H9 (cell line): Measurements from ENCODE around the gene ANO10. TPM values are rescaled to one million over a fixed set of nuclear protein-coding genes. Genes with fewer than 3 reads are reported as not detected.

Experiments
- DNase-seq: peaks from one replicate; pipeline ENCODE4 v3.0.0-alpha.2; 2017
- H2AFZ ChIP-seq: one replicate; pipeline ENCODE4 v1.6.1; 2013; ENCODE audit warnings: mild to moderate bottlenecking, low read length, control low read depth, moderate library complexity
- H2AK5ac ChIP-seq: 2 replicates; pipeline ENCODE4 v1.6.1; 2013; ENCODE audit warnings: low read length, control low read depth, mixed read lengths; ENCODE audit not compliant: insufficient read length
- H2BK120ac ChIP-seq: one replicate; pipeline ENCODE4 v1.6.1; 2013; ENCODE audit warnings: low read depth, mild to moderate bottlenecking, low read length, control low read depth, inconsistent platforms; ENCODE audit not compliant: poor library complexity, severe bottlenecking
- H2BK12ac ChIP-seq: 2 replicates; pipeline ENCODE4 v1.6.1; 2013; ENCODE audit warnings: low read length, control low read depth, mixed read lengths, low read depth; ENCODE audit not compliant: insufficient read length
- H2BK15ac ChIP-seq: 2 replicates; pipeline ENCODE4 v1.6.1; 2013; ENCODE audit warnings: low read depth, low read length, control low read depth
- H2BK20ac ChIP-seq: one replicate; pipeline ENCODE4 v1.6.1; 2013; ENCODE audit warnings: low read depth, mild to moderate bottlenecking, low read length, control low read depth, inconsistent platforms; ENCODE audit not compliant: poor library complexity, severe bottlenecking
- H2BK5ac ChIP-seq: 2 replicates; pipeline ENCODE4 v1.6.1; 2013; ENCODE audit warnings: low read length, control low read depth, mixed read lengths; ENCODE audit not compliant: insufficient read length
- H3K14ac ChIP-seq: 2 replicates; pipeline ENCODE4 v1.6.1; 2013; ENCODE audit warnings: low read length, control low read depth; ENCODE audit not compliant: insufficient read depth
- H3K18ac ChIP-seq: 2 replicates; pipeline ENCODE4 v1.6.1; 2013; ENCODE audit warnings: low read depth, mild to moderate bottlenecking, mixed read lengths, low read length, control low read depth; ENCODE audit not compliant: insufficient read length
- H3K23ac ChIP-seq: 2 replicates; pipeline ENCODE4 v1.6.1; 2013; ENCODE audit warnings: low read length, control low read depth, mixed read lengths, low read depth; ENCODE audit not compliant: insufficient read length
- H3K23me2 ChIP-seq: 2 replicates; pipeline ENCODE4 v1.6.1; 2013; ENCODE audit warnings: low read depth, mild to moderate bottlenecking, mixed read lengths, low read length, control low read depth; ENCODE audit not compliant: insufficient read length, poor library complexity, severe bottlenecking
- H3K27ac ChIP-seq: 2 replicates; pipeline ENCODE4 v1.5.1; 2013; ENCODE audit warnings: low read length, control low read depth, mixed read lengths, low read depth; ENCODE audit not compliant: insufficient read length
- H3K27me3 ChIP-seq: 2 replicates; pipeline ENCODE4 v1.6.1; 2013; ENCODE audit warnings: low read length, control low read depth, inconsistent platforms; ENCODE audit not compliant: insufficient read depth
- H3K4ac ChIP-seq: 2 replicates; pipeline ENCODE4 v1.6.1; 2013; ENCODE audit warnings: low read depth, mild to moderate bottlenecking, control low read depth, inconsistent platforms, low read length, moderate library complexity
- H3K4me1 ChIP-seq: 2 replicates; pipeline ENCODE4 v1.6.1; 2013; ENCODE audit warnings: low read length, control low read depth, inconsistent platforms; ENCODE audit not compliant: insufficient read depth
- H3K4me2 ChIP-seq: 2 replicates; pipeline ENCODE4 v1.6.1; 2013; ENCODE audit warnings: low read length, control low read depth, mixed read lengths; ENCODE audit not compliant: insufficient read length, insufficient read depth
- H3K56ac ChIP-seq: 2 replicates; pipeline ENCODE4 v1.6.1; 2013; ENCODE audit warnings: low read depth, mild to moderate bottlenecking, mixed read lengths, low read length, control low read depth; ENCODE audit not compliant: insufficient read length
- H3K79me1 ChIP-seq: 2 replicates; pipeline ENCODE4 v1.6.1; 2013; ENCODE audit warnings: low read depth, mild to moderate bottlenecking, moderate library complexity, low read length, control low read depth, inconsistent platforms; ENCODE audit not compliant: insufficient read depth, poor library complexity, severe bottlenecking
- H3K79me2 ChIP-seq: 2 replicates; pipeline ENCODE4 v1.6.1; 2013; ENCODE audit warnings: low read length, control low read depth, inconsistent platforms; ENCODE audit not compliant: insufficient read depth
- H3K9ac ChIP-seq: 2 replicates; pipeline ENCODE4 v1.6.1; 2013; ENCODE audit warnings: low read length, control low read depth, mixed read lengths; ENCODE audit not compliant: insufficient read length; ENCODE audit errors: extremely low read depth
- H3K9me3 ChIP-seq: one replicate; pipeline ENCODE4 v1.6.1; 2013; ENCODE audit warnings: low read depth, low read length, inconsistent platforms; ENCODE audit not compliant: control insufficient read depth
- H3T11ph ChIP-seq: one replicate; pipeline ENCODE4 v1.6.1; 2013; ENCODE audit warnings: mild to moderate bottlenecking, low read length, control low read depth, inconsistent platforms
- H4K20me1 ChIP-seq: one replicate; pipeline ENCODE4 v1.6.1; 2013; ENCODE audit not compliant: control insufficient read depth, insufficient read length, insufficient read depth
- H4K5ac ChIP-seq: 2 replicates; pipeline ENCODE4 v1.6.1; 2013; ENCODE audit warnings: low read depth, mild to moderate bottlenecking, mixed read lengths, low read length, control low read depth; ENCODE audit not compliant: insufficient read length
- H4K8ac ChIP-seq: replicated peaks from 2 replicates; pipeline ENCODE4 v1.6.1; 2013; ENCODE audit warnings: low read length, control low read depth, mixed read lengths, low read depth; ENCODE audit not compliant: insufficient read length
- H4K91ac ChIP-seq: 2 replicates; pipeline ENCODE4 v1.6.1; 2013; ENCODE audit warnings: low read depth, mild to moderate bottlenecking, moderate library complexity, mixed read lengths, low read length, control low read depth; ENCODE audit not compliant: insufficient read length
- H3K27ac Mint-ChIP-seq, 3 experiments: 2 replicates in 2 of 3; 3 replicates in 1 of 3; pipeline ENCODE4 v1.8.0; 2020 to 2021; ENCODE audit warnings: mixed read lengths in 3 of 3, mild to moderate bottlenecking in 1 of 3, moderate library complexity in 1 of 3
- H3K27me3 Mint-ChIP-seq: 2 replicates; pipeline ENCODE4 v1.8.0; 2021; ENCODE audit warnings: low read depth, mild to moderate bottlenecking, moderate library complexity, mixed read lengths
- H3K36me3 Mint-ChIP-seq, 3 experiments: 2 replicates in 2 of 3; 3 replicates in 1 of 3; pipeline ENCODE4 v1.8.0; 2020 to 2021; ENCODE audit warnings: low read depth in 3 of 3, mixed read lengths in 3 of 3; ENCODE audit not compliant: insufficient read depth in 1 of 3
- H3K4me1 Mint-ChIP-seq, 2 experiments: 2 replicates each; pipeline ENCODE4 v1.8.0; 2020; ENCODE audit warnings: mixed read lengths in 2 of 2
- H3K4me3 Mint-ChIP-seq, 2 experiments: 2 replicates in 1 of 2; 3 replicates in 1 of 2; pipeline ENCODE4 v1.8.0; 2020 to 2021; ENCODE audit warnings: mild to moderate bottlenecking in 2 of 2, mixed read lengths in 2 of 2, moderate library complexity in 1 of 2
- H3K9me3 Mint-ChIP-seq, 2 experiments: 2 replicates in 1 of 2; 3 replicates in 1 of 2; pipeline ENCODE4 v1.8.0; 2020; ENCODE audit warnings: mild to moderate bottlenecking in 2 of 2, mixed read lengths in 2 of 2, moderate library complexity in 1 of 2
- CTCF ChIP-seq: fragments of 200-600 bp; sonication (generic); conservative IDR thresholded peaks from 3 replicates; pipeline ENCODE4 v1.8.0; 2021; ENCODE audit warnings: antibody characterized with exemption, mild to moderate bottlenecking
- whole genome bisulfite sequencing: extraction: QIAGEN DNeasy Blood & Tissue Kit; methylation state at CpG from one replicate; pipeline ENCODE4 v1.1.7; 2013; ENCODE audit warnings: missing lambda C conversion rate, low lambda C conversion rate, mixed read lengths; ENCODE audit not compliant: insufficient read length; ENCODE audit errors: extremely low coverage; 5-methylcytosine and 5-hydroxymethylcytosine counted together
- total RNA-seq: library from RNA; stranded (reverse); gene quantifications from 2 replicates; pipeline ENCODE4 v1.2.1, GENCODE V29; 2021

The ANO10 gene
- total RNA-seq, 1 experiment from 2014 or later, result 38.7 TPM

GRCh38 chr3:43506644-43507043 lies 115.2 kb downstream of the ANO10 start:
- no peak overlapping the region for H3K4me2 ChIP-seq
- H2BK12ac ChIP-seq, result no peak overlapping the region
- Mint-ChIP-seq H3K4me1 (peaks cover 0 to 4% of the 10 kb centered on the region in 2 experiments; a peak in 2 of 4 replicates), H3K4me3 (no peak overlapping the region), H3K36me3 (no peaks in the 10 kb centered on the region; a peak in 2 of 7 replicates), H3K27ac (peak overlapping the region in 1 of 3 experiments; percentile 5; a peak in 1 of 7 replicates), H3K9me3 (no peaks in the 10 kb centered on the region; a peak in 1 of 5 replicates), H3K27me3 (peaks cover 2% of the 10 kb centered on the region; the same call in 1 of the 2 replicates)
- no peak overlapping the region for H2BK15ac ChIP-seq
- no peak overlapping the region for H2BK120ac ChIP-seq
- WGBS, result 100% methylated on average over 1 of the region's 4 CpGs
- H3K23me2 ChIP-seq, result no peaks in the 10 kb centered on the region
- H3K9me3 ChIP-seq, result no peaks in the 10 kb centered on the region
- H3K23ac ChIP-seq, result no peak overlapping the region
- H3K14ac ChIP-seq, result no peak overlapping the region
- no peak overlapping the region for H3K18ac ChIP-seq
- no peak overlapping the region for H3K56ac ChIP-seq
- no peaks in the 10 kb centered on the region for H4K20me1 ChIP-seq
- no peak for DNase-seq
- H3K27me3 ChIP-seq, result no peaks in the 10 kb centered on the region
- H2AK5ac ChIP-seq, result no peak overlapping the region
- H3T11ph ChIP-seq, result no peak overlapping the region
- no peak overlapping the region for H4K5ac ChIP-seq
- H4K91ac ChIP-seq, result no peak overlapping the region
- no peak for TF ChIP-seq CTCF
- H3K27ac ChIP-seq, result no peak overlapping the region
- H3K79me2 ChIP-seq, result no peaks in the 10 kb centered on the region
- no peak overlapping the region for H3K9ac ChIP-seq
- no peak overlapping the region for H2BK5ac ChIP-seq
- H3K4me1 ChIP-seq, result no peaks in the 10 kb centered on the region
- H3K4ac ChIP-seq, result no peak overlapping the region
- no peak overlapping the region for H4K8ac ChIP-seq
- no peaks in the 10 kb centered on the region for H3K79me1 ChIP-seq
- no peak overlapping the region for H2AFZ ChIP-seq
- H2BK20ac ChIP-seq, result no peak overlapping the region
